SU-DHL-6 (cell line): ENCODE measurements around the gene RNU6-1.

Experiments
- CTCF ChIP-seq: fragments of 200-600 bp; sonication (generic); IDR thresholded peaks from one replicate; pipeline ENCODE4 v1.5.1; 2017; ENCODE audit warnings: antibody characterized with exemption, mild to moderate bottlenecking, low read length, moderate library complexity; ENCODE audit not compliant: insufficient read depth, poor library complexity, severe bottlenecking
- EZH2phosphoT487 ChIP-seq: fragments of 200-600 bp; sonication (generic), shearing (Covaris generic); conservative IDR thresholded peaks from 2 replicates; pipeline ENCODE4 v1.6.1; 2018; ENCODE audit warnings: mild to moderate bottlenecking, antibody characterized with exemption, low read length, moderate library complexity, mixed read lengths

GRCh38 chr15:67873777-67874176 is 33.9 kb upstream of the RNU6-1 start:
- TF ChIP-seq CTCF (no peak), EZH2phosphoT487 (no peak)
